D721Med (cell line): ENCODE data around the gene TRPV6.

Experiments used
- DNase-seq: peaks from one replicate; pipeline ENCODE4 v3.0.0; 2011; ENCODE audit warnings: low spot score; ENCODE audit not compliant: insufficient read length
- FAIRE-seq: peaks from 2 replicates; lab custom pipeline; 2011; peaks lifted over from hg19 to GRCh38; lab: Jason Lieb, UNC
- TF ChIP-seq, protein P1 (sequence below): IDR thresholded peaks from 2 replicates; pipeline ENCODE4 v1.5.1; 2012; ENCODE audit warnings: mild to moderate bottlenecking, control low read depth; ENCODE audit not compliant: insufficient read depth; ENCODE audit errors: missing control alignments

The TRPV6 gene

DNA sequence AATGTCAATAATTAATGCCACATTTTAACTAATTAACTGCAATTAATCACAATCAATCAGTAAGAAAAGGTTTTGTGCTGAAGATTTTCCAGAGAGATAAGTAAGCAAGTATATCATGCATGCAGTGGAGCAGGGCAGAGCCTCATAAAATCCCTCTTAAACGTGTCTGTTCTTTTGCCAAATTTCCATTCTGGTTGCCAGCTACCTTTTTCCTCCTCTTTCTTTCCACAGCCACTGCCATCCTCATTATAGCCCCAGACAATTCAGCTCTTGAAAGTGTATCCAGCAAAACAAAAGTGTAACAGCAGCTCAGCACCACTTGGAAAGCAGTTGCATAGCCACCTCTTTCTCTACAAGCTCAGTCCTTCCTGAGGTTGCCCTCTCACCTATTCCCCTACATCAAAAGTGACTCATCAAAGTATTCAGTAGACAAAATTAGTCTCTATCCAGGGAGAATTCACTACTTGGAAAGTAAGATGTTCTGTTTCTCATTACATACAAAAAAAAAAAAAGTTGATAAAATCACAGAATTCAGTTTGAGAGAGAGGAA lies 57.5 kb downstream of the TRPV6 start:
- DNase-seq = no peak
- TF ChIP-seq, protein P1, sequence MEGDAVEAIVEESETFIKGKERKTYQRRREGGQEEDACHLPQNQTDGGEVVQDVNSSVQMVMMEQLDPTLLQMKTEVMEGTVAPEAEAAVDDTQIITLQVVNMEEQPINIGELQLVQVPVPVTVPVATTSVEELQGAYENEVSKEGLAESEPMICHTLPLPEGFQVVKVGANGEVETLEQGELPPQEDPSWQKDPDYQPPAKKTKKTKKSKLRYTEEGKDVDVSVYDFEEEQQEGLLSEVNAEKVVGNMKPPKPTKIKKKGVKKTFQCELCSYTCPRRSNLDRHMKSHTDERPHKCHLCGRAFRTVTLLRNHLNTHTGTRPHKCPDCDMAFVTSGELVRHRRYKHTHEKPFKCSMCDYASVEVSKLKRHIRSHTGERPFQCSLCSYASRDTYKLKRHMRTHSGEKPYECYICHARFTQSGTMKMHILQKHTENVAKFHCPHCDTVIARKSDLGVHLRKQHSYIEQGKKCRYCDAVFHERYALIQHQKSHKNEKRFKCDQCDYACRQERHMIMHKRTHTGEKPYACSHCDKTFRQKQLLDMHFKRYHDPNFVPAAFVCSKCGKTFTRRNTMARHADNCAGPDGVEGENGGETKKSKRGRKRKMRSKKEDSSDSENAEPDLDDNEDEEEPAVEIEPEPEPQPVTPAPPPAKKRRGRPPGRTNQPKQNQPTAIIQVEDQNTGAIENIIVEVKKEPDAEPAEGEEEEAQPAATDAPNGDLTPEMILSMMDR = no peak
- no peak for FAIRE-seq

DNA sequence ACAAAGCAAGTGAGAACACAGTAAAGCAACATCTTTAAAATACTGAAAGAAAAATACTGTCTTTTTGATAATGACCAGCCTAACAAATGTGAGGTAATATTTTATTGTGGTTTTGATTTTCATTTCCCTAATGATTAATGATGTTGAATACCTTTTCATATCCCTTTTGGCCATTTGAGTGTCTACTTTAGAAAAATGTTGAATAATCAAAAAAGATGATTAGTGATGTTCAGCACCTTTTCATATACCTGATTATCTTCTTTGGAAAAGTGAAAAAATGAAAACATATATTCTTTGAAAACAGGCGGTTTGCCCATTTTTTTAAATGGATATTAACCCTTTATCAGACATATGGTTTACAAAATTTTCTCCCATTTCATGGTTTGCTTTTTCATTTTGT lies 62.8 kb downstream of the TRPV6 start:
- FAIRE-seq = no peak
- TF ChIP-seq, protein P1 = no peak
- DNase-seq = no peak
